Thymus (tissue), 11 donors: ENCODE data around the gene SAPCD1. TPM values are rescaled to one million over a fixed set of nuclear protein-coding genes. Genes with fewer than 3 reads are reported as not detected.

ENCODE experiments used
- DNase-seq, 9 donors: peaks; one replicate each; pipeline ENCODE4 v3.0.0-alpha.2; 2013; ENCODE audit warnings: low spot score in 9 of 9, low read depth in 6 of 9, missing footprints in 1 of 9
- H3K27ac ChIP-seq, 2 donors: one replicate each; pipeline ENCODE4 v1.5.1; 2013; ENCODE audit warnings: control low read depth in 1 of 2, low read depth in 1 of 2, low read length in 1 of 2, mild to moderate bottlenecking in 1 of 2, moderate library complexity in 1 of 2
- H3K27me3 ChIP-seq, 2 donors: one replicate each; pipeline ENCODE4 v1.5.1; 2013; ENCODE audit warnings: low read length in 1 of 2; ENCODE audit not compliant: control insufficient read depth in 2 of 2, insufficient read depth in 1 of 2
- H3K36me3 ChIP-seq, 2 donors: one replicate each; pipeline ENCODE4 v1.5.1; 2013; ENCODE audit warnings: low read length in 1 of 2, mild to moderate bottlenecking in 1 of 2, moderate library complexity in 1 of 2; ENCODE audit not compliant: control insufficient read depth in 2 of 2, insufficient read depth in 2 of 2
- H3K4me1 ChIP-seq, 2 donors: one replicate each; pipeline ENCODE4 v1.5.1; 2013; ENCODE audit warnings: low read length in 2 of 2; ENCODE audit not compliant: control insufficient read depth in 2 of 2, insufficient read depth in 2 of 2
- H3K4me3 ChIP-seq, 2 donors: one replicate each; pipeline ENCODE4 v1.5.1; 2013; ENCODE audit warnings: low read length in 2 of 2, control low read depth in 1 of 2, mild to moderate bottlenecking in 1 of 2
- H3K9me3 ChIP-seq, 2 donors: one replicate each; pipeline ENCODE4 v1.5.1; 2013; ENCODE audit warnings: low read length in 1 of 2, mild to moderate bottlenecking in 1 of 2; ENCODE audit not compliant: control insufficient read depth in 2 of 2, insufficient read depth in 1 of 2
- WGBS: extraction: QIAGEN DNeasy Blood & Tissue Kit; methylation state at CpG from one replicate; pipeline ENCODE4 v1.1.7; 2013; 5-methylcytosine and 5-hydroxymethylcytosine counted together
- polyA plus RNA-seq: library from polyadenylated mRNA; stranded (reverse); fragments of 200-250 nt; gene quantifications from one replicate; pipeline ENCODE4 v1.2.3, GENCODE V29; 2013
- total RNA-seq: library from RNA; stranded (reverse); fragments of 120-200 nt; gene quantifications from one replicate; pipeline ENCODE4 v1.2.4, GENCODE V29; 2013
- donor health status: healthy.

Gene SAPCD1
- total and polyA plus RNA-seq, 2 donors = 1.2 to 9.7 TPM

DNA sequence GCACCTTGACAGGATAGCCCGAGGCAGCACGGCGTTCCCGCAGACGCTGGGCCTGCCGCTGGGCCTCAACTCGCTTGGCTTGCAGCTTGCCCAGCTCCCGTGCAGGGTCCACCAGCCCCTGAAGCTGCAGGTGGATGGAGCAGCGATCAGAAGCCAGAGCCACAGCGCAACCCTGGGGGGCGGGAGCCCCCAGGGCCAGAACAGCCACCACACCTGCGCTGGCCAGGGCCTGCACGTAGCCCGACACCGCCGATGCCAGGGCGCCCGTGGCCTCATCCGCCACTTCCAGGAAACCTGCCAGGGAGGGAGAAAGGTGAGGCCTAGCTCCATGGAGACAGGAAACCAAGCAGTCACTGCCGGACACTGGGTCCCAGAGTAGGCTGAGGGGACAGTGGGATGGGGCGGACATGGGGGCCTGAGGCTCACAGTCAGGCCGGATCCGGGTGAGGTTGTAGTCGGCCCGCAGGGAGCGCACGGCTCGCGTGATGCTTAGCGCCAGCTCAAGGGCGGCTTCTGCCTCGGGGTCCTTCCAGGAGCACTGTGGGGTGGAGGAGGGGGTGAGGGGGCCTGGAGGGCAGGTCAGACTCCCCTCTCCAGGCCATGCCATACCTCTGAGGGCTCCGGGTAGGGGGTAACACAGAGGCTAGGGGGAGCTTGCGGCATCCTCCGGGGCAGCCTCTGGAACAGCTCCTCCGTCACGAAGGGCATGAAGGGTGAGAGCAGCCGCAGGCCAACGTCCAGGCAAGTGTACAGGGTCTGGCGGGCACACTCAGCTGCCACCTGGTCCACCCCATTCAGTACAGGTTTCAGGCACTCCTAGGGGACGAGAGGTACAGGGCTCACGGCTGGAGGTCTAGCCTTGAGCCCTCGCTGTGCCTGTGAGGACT is 16.8 kb downstream of the SAPCD1 start:
- peaks cover 48 to 54% of the 10 kb centered on the region in 2 donors for H3K36me3 ChIP-seq
- no peak for DNase-seq

DNA sequence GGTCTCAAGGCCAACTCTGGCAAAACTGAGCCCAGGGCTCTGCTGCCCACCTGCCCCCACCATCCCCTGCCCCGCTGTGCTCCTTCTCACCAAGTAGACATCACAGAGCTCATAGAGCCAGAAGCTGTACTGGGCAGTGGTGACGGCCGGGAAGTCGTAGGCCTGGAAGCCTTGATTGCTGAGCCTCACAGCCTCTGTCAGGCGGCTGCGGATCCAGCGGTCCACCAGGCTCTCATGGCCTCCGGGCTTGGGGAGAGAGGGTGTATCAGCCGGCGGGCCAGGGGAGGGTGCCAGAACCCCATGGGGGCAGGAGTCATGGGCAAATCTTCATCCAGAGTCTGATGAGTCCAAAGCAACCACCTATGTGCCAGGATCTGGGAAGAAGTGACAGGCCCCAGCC is 17.5 kb downstream of the SAPCD1 start:
- Histone ChIP-seq H3K36me3 (peaks cover 52 to 61% of the 10 kb centered on the region in 2 donors), H3K27me3 (peaks cover 0 to 2% of the 10 kb centered on the region in 2 donors), H3K27ac (no peak overlapping the region), H3K4me3 (no peak overlapping the region), H3K4me1 (peaks cover 11% of the 10 kb centered on the region in 2 donors), H3K9me3 (no peaks in the 10 kb centered on the region)
- WGBS = 97% methylated on average over 10 of the region's 10 CpGs
- no peak for DNase-seq

More for the DNA sequence above, 16.8 kb downstream of the SAPCD1 start:
- H3K9me3 ChIP-seq = no peaks in the 10 kb centered on the region
- no peak overlapping the region for H3K27ac ChIP-seq
- H3K27me3 ChIP-seq = peaks cover 0 to 2% of the 10 kb centered on the region in 2 donors
- no peak overlapping the region for H3K4me3 ChIP-seq
- peaks cover 11% of the 10 kb centered on the region in 2 donors for H3K4me1 ChIP-seq
- WGBS = 97% methylated on average over 43 of the region's 43 CpGs

DNA sequence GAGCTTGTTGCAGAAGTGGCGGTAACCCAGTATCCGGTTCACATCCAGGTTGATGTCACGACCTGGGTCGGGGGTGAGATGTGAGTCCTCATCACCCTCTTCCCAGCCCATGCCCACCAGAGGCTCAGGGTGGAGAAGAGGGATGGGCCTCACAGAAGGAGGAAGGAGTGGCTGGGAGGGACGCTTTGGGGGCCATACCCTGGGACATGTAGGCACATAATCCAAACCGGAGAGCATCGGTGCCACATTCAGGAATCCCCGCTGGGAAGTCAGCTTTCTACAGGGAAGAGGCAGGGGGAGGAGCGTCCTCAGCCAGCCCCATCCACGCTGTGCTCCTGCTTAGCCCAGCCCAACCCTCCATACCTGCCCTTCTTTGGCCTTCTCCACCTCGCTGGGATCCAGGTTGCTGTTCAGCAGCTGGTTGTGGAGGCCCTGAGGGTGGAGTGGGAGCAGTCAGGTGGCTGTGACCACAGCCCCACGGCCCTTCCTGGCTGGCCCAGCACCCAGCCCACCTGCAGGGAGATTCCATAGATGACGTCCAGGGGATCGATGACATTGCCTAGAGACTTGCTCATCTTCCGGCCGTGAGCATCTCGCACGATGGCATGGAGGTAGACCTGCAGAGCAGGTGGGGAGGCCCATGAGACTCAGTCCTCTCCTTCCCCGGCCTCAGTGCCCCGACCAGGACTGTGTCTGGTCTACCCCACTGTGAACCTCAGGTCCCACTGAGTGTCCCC is 18.2 kb downstream of the SAPCD1 start:
- Histone ChIP-seq H3K4me3 (no peak overlapping the region), H3K4me1 (peaks cover 11% of the 10 kb centered on the region in 2 donors), H3K36me3 (peaks cover 59 to 68% of the 10 kb centered on the region in 2 donors), H3K27ac (no peak overlapping the region), H3K27me3 (peaks cover 0 to 2% of the 10 kb centered on the region in 2 donors), H3K9me3 (no peaks in the 10 kb centered on the region)
- DNase-seq = no peak
- WGBS = 97% methylated on average over 20 of the region's 20 CpGs

DNA sequence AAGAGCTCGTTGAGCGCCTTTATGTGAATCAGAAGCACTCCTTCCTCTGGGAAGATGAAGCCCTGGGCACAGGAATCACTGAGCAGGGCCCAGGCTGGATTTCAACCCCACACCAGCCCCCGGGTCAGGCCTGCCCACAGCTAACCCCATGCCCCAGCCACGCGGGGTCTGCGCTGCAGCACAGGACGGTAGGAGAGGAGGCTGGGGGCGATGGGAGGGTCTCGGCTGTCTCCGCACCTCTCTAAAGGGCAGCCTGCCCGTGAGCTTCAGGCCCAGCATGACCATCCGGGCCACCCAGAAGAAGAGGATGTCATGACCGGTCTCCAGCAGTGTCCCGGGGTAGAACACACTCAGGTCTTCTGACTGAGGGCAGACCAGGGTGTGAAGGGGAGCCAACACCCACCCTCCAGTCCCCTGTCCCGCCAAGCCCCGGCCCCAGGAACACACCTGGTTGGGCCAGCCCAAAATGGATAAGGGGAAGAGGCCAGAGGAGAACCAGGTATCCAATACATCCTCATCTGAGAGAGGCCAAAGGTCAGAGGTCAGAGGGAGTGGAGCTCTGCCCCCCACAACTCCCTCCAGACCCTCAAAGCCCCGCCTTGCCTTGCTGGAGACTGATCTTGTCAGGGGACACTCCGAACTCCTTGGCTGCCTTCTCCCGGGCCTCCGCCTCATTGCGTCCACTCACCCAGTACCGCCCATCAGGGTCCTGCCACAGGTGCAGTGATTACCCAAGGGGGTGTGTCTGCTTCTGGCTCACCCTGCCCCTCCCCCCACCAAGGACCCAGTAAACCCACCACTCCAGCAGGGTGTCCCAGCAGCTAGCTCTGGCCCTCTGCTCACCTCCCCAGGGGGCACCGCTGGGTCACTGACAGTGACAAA is 19.0 kb downstream of the SAPCD1 start:
- H3K4me1 ChIP-seq = peaks cover 7 to 11% of the 10 kb centered on the region in 2 donors
- peaks cover 59 to 71% of the 10 kb centered on the region in 2 donors for H3K36me3 ChIP-seq
- H3K27ac ChIP-seq = no peak overlapping the region
- no peaks in the 10 kb centered on the region for H3K9me3 ChIP-seq
- DNase-seq = no peak
- H3K27me3 ChIP-seq = peaks cover 0 to 2% of the 10 kb centered on the region in 2 donors
- H3K4me3 ChIP-seq = no peak overlapping the region
- 98% methylated on average over 23 of the region's 23 CpGs for WGBS

DNA sequence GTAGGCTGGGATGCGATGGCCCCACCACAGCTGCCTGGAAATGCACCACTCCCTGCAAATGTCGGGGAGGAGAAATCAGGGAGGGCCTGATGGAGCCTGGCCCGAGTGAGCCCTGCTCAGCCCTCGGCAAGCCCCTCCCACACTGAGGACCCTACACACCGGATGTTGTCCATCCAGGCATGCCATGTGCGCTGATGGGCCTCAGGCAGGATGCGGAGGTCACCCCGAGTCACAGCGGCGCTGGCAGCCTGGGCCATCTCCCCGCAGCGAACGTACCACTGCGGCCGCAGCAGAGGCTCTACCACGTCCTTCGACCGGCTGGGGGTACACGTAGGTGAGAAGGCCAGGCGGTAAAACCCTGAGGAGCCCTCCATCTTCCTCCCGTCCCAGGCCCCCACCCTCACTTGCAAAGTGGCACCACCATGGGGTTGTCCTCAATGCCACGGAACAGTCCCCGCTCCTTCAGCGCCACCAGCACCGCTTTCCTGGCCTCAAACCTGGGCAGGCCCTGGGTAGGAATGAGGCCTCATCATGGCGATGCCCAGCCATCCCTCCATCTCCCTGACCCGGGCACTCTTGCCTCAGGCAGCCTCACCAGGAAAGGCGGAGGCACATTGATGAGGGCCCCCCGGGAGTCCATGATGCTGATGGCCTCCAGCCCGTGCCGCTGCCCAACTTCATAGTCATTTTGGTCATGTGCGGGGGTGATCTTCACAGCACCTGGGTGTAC is 19.8 kb downstream of the SAPCD1 start:
- Histone ChIP-seq H3K27me3 (no peaks in the 10 kb centered on the region), H3K27ac (no peak overlapping the region), H3K9me3 (no peaks in the 10 kb centered on the region), H3K4me3 (no peak overlapping the region), H3K4me1 (peaks cover 0 to 3% of the 10 kb centered on the region in 2 donors), H3K36me3 (peaks cover 59 to 71% of the 10 kb centered on the region in 2 donors)
- 98% methylated on average over 32 of the region's 32 CpGs for WGBS
- DNase-seq = no peak

DNA sequence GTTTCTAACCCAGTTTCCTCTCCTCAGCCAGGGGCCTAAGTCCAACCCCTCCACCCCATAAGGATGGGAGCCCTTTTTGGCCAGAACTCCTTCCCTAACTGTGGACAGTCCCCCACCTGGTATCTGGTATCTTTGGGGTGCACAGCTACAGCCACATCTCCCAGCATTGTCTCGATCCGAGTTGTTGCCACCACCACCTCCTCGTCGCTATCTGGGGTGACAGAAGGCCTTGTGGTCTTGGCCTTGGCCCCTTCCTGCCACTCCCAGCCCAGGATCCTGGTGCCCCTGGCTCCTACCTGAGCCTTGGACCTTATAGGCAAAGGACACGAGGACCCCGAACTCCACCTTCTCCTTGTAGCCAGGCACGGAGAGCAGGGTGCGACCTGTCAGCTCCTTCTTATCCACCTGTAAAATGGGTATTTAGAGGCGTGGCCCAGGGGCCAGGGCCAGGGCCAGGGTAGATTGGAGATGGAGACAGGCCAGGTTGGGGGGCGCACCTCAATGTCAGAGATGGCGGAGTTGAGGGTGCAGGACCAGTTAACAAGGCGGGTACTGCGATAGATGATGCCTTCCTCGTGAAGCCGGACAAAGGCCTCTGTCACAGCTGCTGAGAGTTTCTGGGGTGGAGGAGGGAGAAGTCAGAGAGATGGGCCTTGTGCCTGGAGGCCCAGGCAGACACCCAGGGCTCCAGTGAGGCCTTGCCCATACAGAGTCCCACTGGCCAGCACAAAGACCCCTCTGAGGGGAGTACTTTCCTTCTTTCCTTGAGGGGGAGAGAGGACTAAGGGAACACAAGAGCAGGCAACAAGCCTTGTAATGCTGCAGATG is 21.9 kb downstream of the SAPCD1 start:
- Histone ChIP-seq H3K4me1 (no peaks in the 10 kb centered on the region), H3K4me3 (no peak overlapping the region), H3K27me3 (no peaks in the 10 kb centered on the region), H3K36me3 (peaks cover 49 to 61% of the 10 kb centered on the region in 2 donors), H3K9me3 (no peaks in the 10 kb centered on the region), H3K27ac (no peak overlapping the region)
- no peak for DNase-seq
- WGBS = 99% methylated on average over 15 of the region's 15 CpGs

DNA sequence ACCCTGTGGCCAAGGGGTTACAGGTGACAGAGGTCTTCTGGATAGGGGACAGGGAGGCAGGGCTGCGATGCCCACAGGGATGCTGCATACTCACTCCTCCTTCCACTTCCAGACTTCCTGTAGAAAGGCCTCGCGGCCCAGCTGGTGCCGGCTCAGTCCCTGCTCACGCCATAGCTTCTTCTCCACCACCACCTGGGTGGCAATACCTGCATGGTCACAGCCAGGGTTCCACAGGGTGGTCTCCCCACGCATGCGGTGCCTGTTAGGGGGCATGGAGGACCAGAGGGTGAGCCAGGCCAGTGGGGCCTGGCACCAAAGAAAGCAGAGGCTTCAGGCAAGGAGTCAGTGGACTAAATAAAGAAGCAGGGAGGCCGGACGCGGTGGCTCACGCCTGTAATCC is 23.0 kb downstream of the SAPCD1 start:
- Histone ChIP-seq H3K27ac (no peak overlapping the region), H3K9me3 (no peaks in the 10 kb centered on the region), H3K4me3 (no peak overlapping the region), H3K27me3 (no peaks in the 10 kb centered on the region), H3K4me1 (peaks cover 0 to 3% of the 10 kb centered on the region in 2 donors), H3K36me3 (peaks cover 37 to 56% of the 10 kb centered on the region in 2 donors)
- DNase-seq = no peak
- over 99% methylated on average over 11 of the region's 11 CpGs for WGBS
